Mucosa of descending colon (tissue), 3 donors: ENCODE data around the gene BCL7C. TPM values are rescaled to one million over a fixed set of nuclear protein-coding genes. Genes with fewer than 3 reads are reported as not detected.

Source experiments
- ATAC-seq: fragments of 200-7000 bp; cut with Tn5 transposase; one replicate; pipeline ENCODE4 v1.9.1; 2020; ENCODE audit warnings: mild to moderate bottlenecking, moderate library complexity
- DNase-seq, 3 donors: peaks; one replicate each; pipeline ENCODE4 v3.0.0-alpha.2; 2020
- H3K36me3 ChIP-seq: fragments of 200-600 bp; one replicate; pipeline ENCODE4 v1.8.0; 2021; ENCODE audit warnings: low read depth, mild to moderate bottlenecking
- H3K4me1 ChIP-seq: fragments of 200-600 bp; one replicate; pipeline ENCODE4 v1.8.0; 2021; ENCODE audit warnings: low read depth, mild to moderate bottlenecking
- H3K4me3 ChIP-seq: fragments of 200-600 bp; one replicate; pipeline ENCODE4 v1.8.0; 2021; ENCODE audit warnings: mild to moderate bottlenecking
- H3K9me3 ChIP-seq: fragments of 200-600 bp; one replicate; pipeline ENCODE4 v1.8.0; 2021; ENCODE audit warnings: mild to moderate bottlenecking
- CTCF ChIP-seq: fragments of 200-600 bp; IDR thresholded peaks from one replicate; pipeline ENCODE4 v1.8.0; 2022; ENCODE audit warnings: antibody characterized with exemption, mild to moderate bottlenecking
- intact Hi-C, 2 donors: fragments of 100-400 bp; cut with DNase I in 1 of 2; cut with micrococcal nuclease in 1 of 2; formaldehyde crosslinking; loops; one replicate each; pipeline versions ENCODE4 v1.11.0 to v1.11.1; 2022; cut with DNase I, micrococcal nuclease
- total RNA-seq, 3 donors: library from RNA; stranded (reverse); fragmentation: NEBNext Ultra II Directional in 2 of 3; extraction: Animal tissue kit (Norgen Biotek cat#: 25700) in 2 of 3; gene quantifications; one replicate each; pipeline versions ENCODE4 v1.2.1 to v1.2.4, GENCODE V29; 2021 to 2023
- donor health status: DM: no; HTN: no; CAD: no; lungs with moderate emphysema.
- donor health status: DM: no; HTN: no; CAD: no.
- donor health status: DM: no; HTN: yes; CAD: no.

Gene BCL7C
- total RNA-seq, 3 donors from 2014 or later: 20.8 to 30.6 (median 25.3) TPM

DNA sequence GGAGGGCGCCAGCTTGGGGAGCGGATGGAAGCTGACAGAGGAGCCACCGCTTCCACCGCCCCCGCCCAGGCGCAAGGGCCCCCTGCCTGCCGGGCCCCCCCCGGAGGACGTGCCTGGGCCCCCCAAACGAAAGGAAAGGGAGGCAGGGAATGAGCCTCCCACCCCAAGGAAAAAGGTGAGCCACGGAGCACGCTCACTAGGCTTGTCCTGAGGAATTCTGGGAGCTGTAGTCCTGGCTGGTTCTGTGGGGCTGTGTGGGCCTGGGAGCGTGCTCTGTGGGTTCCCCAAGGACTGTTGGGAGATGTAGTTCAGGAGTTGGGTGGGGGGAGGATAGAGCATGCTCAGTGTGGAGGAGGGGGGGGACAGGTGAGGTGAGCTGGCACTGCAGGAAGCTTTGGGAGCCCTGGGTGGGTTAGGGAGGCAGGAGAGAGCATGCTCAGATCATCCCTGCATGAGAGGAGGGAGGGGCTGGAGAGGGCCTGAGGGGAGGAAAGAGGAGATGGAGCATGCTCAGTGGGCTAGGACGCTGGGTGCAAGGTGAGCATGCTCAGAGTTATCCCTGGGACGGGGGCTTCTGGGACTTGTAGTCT lies 34.0 kb upstream of the BCL7C start:
- ATAC-seq: no peak
- H3K4me1 ChIP-seq: peaks cover 3% of the 10 kb centered on the region

GRCh38 chr16:30926937-30927788 lies 33.3 kb upstream of the BCL7C start:
- ATAC-seq (no peak), DNase-seq (no peak)
- Histone ChIP-seq H3K4me1 (peaks cover 3% of the 10 kb centered on the region), H3K36me3 (peaks cover 4% of the 10 kb centered on the region), H3K4me3 (no peak overlapping the region), H3K9me3 (no peaks in the 10 kb centered on the region)
- intact Hi-C loops: no loop called here
- no peak for TF ChIP-seq CTCF

More for the DNA sequence above, 34.0 kb upstream of the BCL7C start:
- TF ChIP-seq CTCF: no peak
- no peak overlapping the region for H3K4me3 ChIP-seq
- peak in 2 of 3 donors; percentile 51 to 58 for DNase-seq
- no peaks in the 10 kb centered on the region for H3K36me3 ChIP-seq
- intact Hi-C loops: no loop called here
- no peaks in the 10 kb centered on the region for H3K9me3 ChIP-seq

DNA sequence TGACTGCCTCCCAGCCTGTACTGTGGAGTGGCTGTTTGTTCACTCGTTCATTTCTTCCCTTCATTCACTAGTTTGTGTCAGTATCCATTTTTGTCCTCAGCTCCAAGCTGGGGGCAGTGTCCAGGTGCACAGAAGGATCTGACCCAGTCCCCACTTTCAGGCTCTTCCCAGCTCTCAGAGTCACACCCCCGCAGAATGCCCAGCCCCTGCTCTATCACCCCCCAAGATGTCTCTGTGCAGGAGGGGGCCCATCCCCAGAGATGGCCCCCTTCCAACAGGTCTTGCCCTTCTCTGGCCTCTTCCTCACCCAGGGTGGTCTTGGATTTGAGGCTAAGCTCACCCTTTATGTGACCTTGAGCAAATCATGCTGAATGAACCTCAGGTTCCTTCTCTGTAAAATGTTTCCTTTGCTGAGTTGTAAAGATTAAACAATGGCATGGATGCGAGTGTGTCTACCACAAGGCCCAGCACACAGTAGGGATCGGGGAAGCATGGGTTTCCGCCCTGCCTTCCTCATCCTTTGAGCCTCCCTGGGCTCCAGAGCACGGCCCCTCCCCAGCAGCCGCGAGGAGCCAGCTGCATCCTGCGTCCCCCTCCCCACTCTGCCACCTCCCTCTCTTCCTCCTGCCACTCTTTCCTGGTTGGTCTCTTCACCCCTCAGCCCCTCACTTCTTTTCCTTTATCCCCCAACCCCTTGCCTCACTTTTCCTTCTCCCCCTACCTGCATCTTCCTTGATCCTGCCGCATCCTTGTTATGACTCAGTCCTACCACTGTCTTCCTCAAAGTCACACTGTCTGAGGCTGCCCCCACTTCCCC lies 32.3 kb upstream of the BCL7C start:
- TF ChIP-seq CTCF: no peak
- no peak for DNase-seq
- Histone ChIP-seq H3K36me3 (peaks cover 4% of the 10 kb centered on the region), H3K4me1 (peaks cover 6% of the 10 kb centered on the region), H3K9me3 (no peaks in the 10 kb centered on the region), H3K4me3 (no peak overlapping the region)
- no peak for ATAC-seq
- intact Hi-C loops: no loop called here

DNA sequence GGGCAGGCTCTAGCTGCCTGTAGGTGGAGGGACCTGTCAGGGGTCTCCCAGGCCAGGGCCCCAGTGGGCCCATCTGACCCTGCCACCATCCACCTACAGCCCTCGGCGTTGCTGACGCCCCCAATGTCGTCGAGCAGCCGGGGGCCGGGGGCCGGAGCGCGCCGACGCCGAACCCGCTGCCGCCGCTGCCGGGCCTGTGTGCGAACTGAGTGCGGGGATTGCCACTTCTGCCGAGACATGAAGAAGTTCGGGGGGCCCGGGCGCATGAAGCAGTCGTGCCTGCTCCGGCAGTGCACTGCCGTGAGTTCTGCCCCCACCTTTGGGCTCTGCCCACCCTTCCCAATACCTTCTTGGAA lies 31.7 kb upstream of the BCL7C start:
- intact Hi-C loops: no loop called here
- no peak for TF ChIP-seq CTCF
- H3K36me3 ChIP-seq: peaks cover 4% of the 10 kb centered on the region
- H3K9me3 ChIP-seq: no peaks in the 10 kb centered on the region
- DNase-seq: no peak
- ATAC-seq: no peak
- H3K4me3 ChIP-seq: no peak overlapping the region
- H3K4me1 ChIP-seq: peaks cover 7% of the 10 kb centered on the region

DNA sequence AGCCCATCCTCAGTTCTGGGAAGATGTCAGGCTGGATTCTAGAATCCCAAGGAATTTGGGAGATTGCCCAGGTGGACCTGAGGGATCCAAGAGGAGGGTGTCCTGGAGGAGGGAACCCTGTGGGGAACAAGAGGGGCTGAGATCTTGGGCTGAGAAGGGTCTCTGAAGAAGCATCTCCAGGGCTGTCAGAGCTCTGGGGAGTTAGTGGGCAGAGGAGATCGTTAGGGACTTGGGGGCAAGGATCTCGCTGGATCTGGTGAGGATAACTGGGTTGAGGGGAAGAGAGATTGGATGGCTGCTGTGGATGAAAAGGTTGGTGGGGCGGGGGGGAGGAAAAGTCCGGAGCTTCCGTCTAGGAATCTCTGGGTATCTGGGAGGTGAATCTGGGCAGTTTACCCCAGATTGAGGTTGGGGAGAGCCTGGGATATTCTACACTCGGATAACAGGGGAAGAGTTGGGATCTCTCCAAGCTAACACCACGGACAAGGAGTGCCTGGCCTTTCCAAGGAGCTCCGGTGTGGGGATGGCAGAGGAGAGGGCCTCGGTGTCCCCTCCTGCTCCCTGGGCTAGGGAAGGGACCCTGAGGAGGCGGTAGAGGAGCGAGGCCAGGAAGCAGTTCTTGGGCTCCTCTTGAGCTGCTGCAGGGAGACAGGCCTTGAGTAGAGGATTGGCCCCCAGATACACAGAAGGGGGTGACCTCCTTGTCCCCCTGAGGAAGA lies 31.2 kb upstream of the BCL7C start:
- H3K36me3 ChIP-seq: peaks cover 4% of the 10 kb centered on the region

More for the DNA sequence above, 31.2 kb upstream of the BCL7C start:
- Histone ChIP-seq H3K4me1 (peaks cover 7% of the 10 kb centered on the region), H3K4me3 (no peak overlapping the region), H3K9me3 (no peaks in the 10 kb centered on the region)
- ATAC-seq (no peak), DNase-seq (no peak)
- intact Hi-C loops: loop anchor here in 1 of 2 donors (5.0 kb wide), 1 partner anchor 83 kb away; no protein-coding TSS in a partner anchor
- no peak for TF ChIP-seq CTCF
